GM18508 (cell line): Measurements from ENCODE around the gene DECR2.
"Not testable (repeated sequence)": the region's sequence is repeated elsewhere in the genome, so short reads cannot be mapped to it uniquely, and the experiment has no call there.

Experiments
- ATAC-seq: cut with Tn5 transposase; IDR thresholded peaks from one replicate; pipeline ENCODE4 v1.9.1; 2021; ENCODE audit warnings: moderate number of reproducible peaks; ENCODE audit not compliant: insufficient read depth, unreplicated experiment

The DECR2 gene

GRCh38 chr16:377419-377951, 24.2 kb upstream of the DECR2 start:
- no peak for ATAC-seq

GRCh38 chr16:378113-378820, 23.4 kb upstream of the DECR2 start:
- not testable (repeated sequence) for ATAC-seq

GRCh38 chr16:378821-379182, 22.9 kb upstream of the DECR2 start:
- no peak for ATAC-seq

GRCh38 chr16:379183-379960, 22.3 kb upstream of the DECR2 start:
- ATAC-seq: no peak

- no peak for ATAC-seq
Observed at GRCh38 chr16:379961-380761, 21.5 kb upstream of the DECR2 start.

GRCh38 chr16:380762-381011, 21.0 kb upstream of the DECR2 start:
- no peak for ATAC-seq

GRCh38 chr16:381012-381788, 20.5 kb upstream of the DECR2 start:
- no peak for ATAC-seq

- ATAC-seq: no peak
Observed at GRCh38 chr16:381789-382717, 19.6 kb upstream of the DECR2 start, which contains the start of gene PGAP6. Gene PGAP6, minus strand, starts transcription at chr16:381978. Its CDS starts 157 bp downstream, at chr16:381821.

- no peak for ATAC-seq
Observed at GRCh38 chr16:383326-384051, 18.2 kb upstream of the DECR2 start.

- no peak for ATAC-seq
Observed at GRCh38 chr16:386641-387156, 15.0 kb upstream of the DECR2 start.

GRCh38 chr16:387761-388666, 13.7 kb upstream of the DECR2 start:
- not testable (repeated sequence) for ATAC-seq

GRCh38 chr16:389352-389751, 12.3 kb upstream of the DECR2 start:
- no peak for ATAC-seq

GRCh38 chr16:391885-392335, 9.8 kb upstream of the DECR2 start:
- ATAC-seq: no peak

- ATAC-seq: no peak
Observed at GRCh38 chr16:392450-393030, 9.1 kb upstream of the DECR2 start.

- ATAC-seq: no peak
Observed at GRCh38 chr16:396199-396598, 5.5 kb upstream of the DECR2 start.

- ATAC-seq: no peak
Observed at GRCh38 chr16:396605-397004, 5.1 kb upstream of the DECR2 start.

- no peak for ATAC-seq
Observed at GRCh38 chr16:397135-397661, 4.5 kb upstream of the DECR2 start, which contains the start of gene NME4. Gene NME4, plus strand, starts transcription at chr16:397199. Its CDS starts 24 bp downstream, at chr16:397223.
